WTC11 (cell line): Measurements from ENCODE around the gene TMEM271. TPM values are rescaled to one million over a fixed set of nuclear protein-coding genes. Genes with fewer than 3 reads are reported as not detected.
A peak's percentile ranks its signal among the peaks of the same experiment; 100 is the strongest.

Source experiments
- ATAC-seq: fragments of 200-7000 bp; cut with Tn5 transposase; 2 replicates; pipeline ENCODE4 v1.10.0; 2021; ENCODE audit warnings: mild to moderate bottlenecking, moderate library complexity
- CTCF ChIA-PET: fragments of 300-600 bp; sonication (Branson Sonifier 250); formaldehyde crosslinking; loops from one replicate; lab custom pipeline; 2021; ENCODE audit warnings: antibody characterized with exemption; lab: Charles Lee
- POLR2A ChIA-PET: fragments of 350-600 bp; sonication (Branson Sonifier 250); formaldehyde crosslinking; loops from one replicate; lab custom pipeline; 2021; ENCODE audit warnings: antibody characterized with exemption; lab: Charles Lee
- DNase-seq: peaks from one replicate; pipeline ENCODE4 v3.0.0; 2021; ENCODE audit warnings: low spot score
- H3K27ac Mint-ChIP-seq: 2 replicates; pipeline ENCODE4 v1.8.0; 2021; ENCODE audit warnings: mixed read lengths
- H3K27me3 Mint-ChIP-seq: 2 replicates; pipeline ENCODE4 v1.8.0; 2021; ENCODE audit warnings: low read depth, mild to moderate bottlenecking, moderate library complexity, mixed read lengths
- H3K36me3 Mint-ChIP-seq: 2 replicates; pipeline ENCODE4 v1.8.0; 2021; ENCODE audit warnings: mixed read lengths
- H3K4me1 Mint-ChIP-seq: 2 replicates; pipeline ENCODE4 v1.8.0; 2022; ENCODE audit warnings: mixed read lengths
- H3K4me3 Mint-ChIP-seq: 2 replicates; pipeline ENCODE4 v1.8.0; 2021; ENCODE audit warnings: mild to moderate bottlenecking, moderate library complexity, mixed read lengths
- H3K9me3 Mint-ChIP-seq: 2 replicates; pipeline ENCODE4 v1.8.0; 2021; ENCODE audit warnings: mixed read lengths
- CBFB ChIP-seq: sonication (generic); formaldehyde crosslinking; IDR thresholded peaks from 2 replicates; pipeline ENCODE4 v1.8.1; 2022; ENCODE audit warnings: mild to moderate bottlenecking, low read depth, missing genetic modification reagents
- FOXK1 ChIP-seq: sonication (generic); formaldehyde crosslinking; IDR thresholded peaks from 2 replicates; pipeline ENCODE4 v1.8.0; 2022; ENCODE audit warnings: mild to moderate bottlenecking, moderate library complexity, missing genetic modification reagents
- FOXP1 ChIP-seq: sonication (generic); formaldehyde crosslinking; IDR thresholded peaks from 2 replicates; pipeline ENCODE4 v1.8.0; 2022; ENCODE audit warnings: missing genetic modification reagents, mild to moderate bottlenecking, moderate library complexity, borderline replicate concordance
- JUN ChIP-seq: sonication (generic); formaldehyde crosslinking; IDR thresholded peaks from 2 replicates; pipeline ENCODE4 v1.8.0; 2023; ENCODE audit warnings: mild to moderate bottlenecking, missing genetic modification reagents
- MYBL2 ChIP-seq: sonication (generic); formaldehyde crosslinking; IDR thresholded peaks from 2 replicates; pipeline ENCODE4 v1.8.1; 2023; ENCODE audit warnings: mild to moderate bottlenecking, moderate library complexity, missing genetic modification reagents
- NFE2L1 ChIP-seq: sonication (generic); formaldehyde crosslinking; IDR thresholded peaks from 2 replicates; pipeline ENCODE4 v1.8.1; 2023; ENCODE audit warnings: missing genetic modification reagents
- NFYB ChIP-seq: sonication (generic); formaldehyde crosslinking; conservative IDR thresholded peaks from 2 replicates; pipeline ENCODE4 v1.8.0; 2022; ENCODE audit warnings: low read depth, missing genetic modification reagents
- SMAD4 ChIP-seq: sonication (generic); formaldehyde crosslinking; IDR thresholded peaks from 2 replicates; pipeline ENCODE4 v1.8.0; 2022; ENCODE audit warnings: mild to moderate bottlenecking, missing genetic modification reagents
- TEAD4 ChIP-seq: sonication (generic); formaldehyde crosslinking; IDR thresholded peaks from 2 replicates; pipeline ENCODE4 v1.8.0; 2022; ENCODE audit warnings: mild to moderate bottlenecking, missing genetic modification reagents
- TP53 ChIP-seq: sonication (generic); formaldehyde crosslinking; IDR thresholded peaks from 2 replicates; pipeline ENCODE4 v1.8.1; 2023; ENCODE audit warnings: mild to moderate bottlenecking, missing genetic modification reagents
- ZNF138 ChIP-seq: sonication (generic); formaldehyde crosslinking; conservative IDR thresholded peaks from 2 replicates; pipeline ENCODE4 v1.8.1; 2022; ENCODE audit warnings: mild to moderate bottlenecking, moderate library complexity, missing genetic modification reagents
- ZNF263 ChIP-seq: sonication (generic); formaldehyde crosslinking; IDR thresholded peaks from 2 replicates; pipeline ENCODE4 v1.8.1; 2022; ENCODE audit warnings: low read depth, mild to moderate bottlenecking, moderate library complexity, missing genetic modification reagents
- total RNA-seq: library from RNA; stranded (reverse); gene quantifications from 3 replicates; pipeline ENCODE4 v1.2.3, GENCODE V29; 2021
- TF ChIP-seq, protein P1 (sequence below): sonication (generic); formaldehyde crosslinking; IDR thresholded peaks from 2 replicates; pipeline ENCODE4 v1.8.1; 2023; ENCODE audit warnings: mild to moderate bottlenecking, missing genetic modification reagents, borderline replicate concordance
- TF ChIP-seq, protein P2 (sequence below): sonication (generic); formaldehyde crosslinking; IDR thresholded peaks from 2 replicates; pipeline ENCODE4 v1.8.0; 2023; ENCODE audit warnings: missing genetic modification reagents
- TF ChIP-seq, protein P3 (sequence below): sonication (generic); formaldehyde crosslinking; IDR thresholded peaks from 2 replicates; pipeline ENCODE4 v1.8.0; 2022; ENCODE audit warnings: missing genetic modification reagents
- TF ChIP-seq, protein P4 (sequence below): sonication (generic); formaldehyde crosslinking; IDR thresholded peaks from 2 replicates; pipeline ENCODE4 v1.8.0; 2022; ENCODE audit warnings: mild to moderate bottlenecking, missing genetic modification reagents
- TF ChIP-seq, protein P5 (sequence below): fragments of 250-450 bp; sonication (Bioruptor Pico); IDR thresholded peaks from 2 replicates; pipeline ENCODE4 v1.9.0; 2021; ENCODE audit warnings: moderate library complexity, mild to moderate bottlenecking, inconsistent platforms, borderline replicate concordance

The TMEM271 gene
- total RNA-seq, 1 experiment from 2014 or later: 0.31 TPM

DNA sequence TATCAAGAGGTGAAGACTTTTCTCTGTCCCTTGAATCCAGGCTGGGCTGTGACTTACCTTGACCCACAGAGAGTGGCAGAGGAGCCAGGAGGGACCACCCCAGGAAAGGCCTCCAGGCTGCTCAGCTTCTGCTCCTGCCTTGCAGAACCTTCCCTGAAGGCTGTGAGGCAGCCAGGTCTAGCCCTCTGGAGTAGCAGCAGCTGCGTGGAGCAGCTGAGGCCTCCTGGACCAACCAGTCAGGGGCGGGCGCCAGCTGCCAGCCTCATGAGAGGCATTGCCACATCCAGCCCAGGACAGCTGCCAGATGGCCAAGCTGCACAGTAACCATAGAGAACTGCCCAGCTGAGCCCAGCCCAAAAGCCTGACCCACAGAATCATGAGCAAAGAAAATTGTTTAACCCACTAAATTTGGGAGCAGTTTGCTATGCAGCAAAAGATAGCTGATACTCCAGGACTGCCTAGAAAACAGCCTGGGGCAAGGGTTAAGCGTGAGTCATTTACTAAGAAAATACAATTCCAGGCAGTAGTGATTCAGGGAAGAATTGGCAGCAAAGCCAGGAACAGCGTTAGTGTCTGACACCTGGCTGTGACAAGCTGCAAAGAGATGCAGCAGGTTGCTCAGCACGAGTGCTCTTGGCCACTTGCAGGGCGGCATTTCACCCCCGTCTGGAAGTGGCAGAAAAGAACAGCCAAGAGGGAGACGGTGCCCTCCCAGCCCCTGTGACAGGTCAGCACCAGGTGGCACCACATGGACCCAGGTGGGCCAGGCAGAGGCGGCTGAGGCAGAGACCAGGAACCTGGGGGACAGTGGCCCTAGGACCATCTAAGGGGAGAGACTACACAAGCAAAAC, 34.5 kb upstream of the TMEM271 start:
- ChIA-PET CTCF (interaction anchor here (1.1 kb wide), 1 partner anchor 64 kb away, joined by 3 read pairs; the partner anchor contains the start of genes ATP5ME and MYL5), POLR2A (interaction anchor here (0.6 kb wide), 1 partner anchor 52 kb away, joined by 3 read pairs; no protein-coding TSS in a partner anchor)
- DNase-seq: no peak
- Mint-ChIP-seq H3K4me3 (no peak overlapping the region), H3K36me3 (no peaks in the 10 kb centered on the region), H3K27me3 (peaks cover 9% of the 10 kb centered on the region), H3K9me3 (peaks cover 4% of the 10 kb centered on the region; the same call in 1 of the 2 replicates), H3K27ac (no peak overlapping the region), H3K4me1 (no peaks in the 10 kb centered on the region)
- ATAC-seq: no peak
- no peak for TF ChIP-seq FOXK1
- no peak for TF ChIP-seq TEAD4 (CRISPR knock-in tag)
- TF ChIP-seq, protein P1, sequence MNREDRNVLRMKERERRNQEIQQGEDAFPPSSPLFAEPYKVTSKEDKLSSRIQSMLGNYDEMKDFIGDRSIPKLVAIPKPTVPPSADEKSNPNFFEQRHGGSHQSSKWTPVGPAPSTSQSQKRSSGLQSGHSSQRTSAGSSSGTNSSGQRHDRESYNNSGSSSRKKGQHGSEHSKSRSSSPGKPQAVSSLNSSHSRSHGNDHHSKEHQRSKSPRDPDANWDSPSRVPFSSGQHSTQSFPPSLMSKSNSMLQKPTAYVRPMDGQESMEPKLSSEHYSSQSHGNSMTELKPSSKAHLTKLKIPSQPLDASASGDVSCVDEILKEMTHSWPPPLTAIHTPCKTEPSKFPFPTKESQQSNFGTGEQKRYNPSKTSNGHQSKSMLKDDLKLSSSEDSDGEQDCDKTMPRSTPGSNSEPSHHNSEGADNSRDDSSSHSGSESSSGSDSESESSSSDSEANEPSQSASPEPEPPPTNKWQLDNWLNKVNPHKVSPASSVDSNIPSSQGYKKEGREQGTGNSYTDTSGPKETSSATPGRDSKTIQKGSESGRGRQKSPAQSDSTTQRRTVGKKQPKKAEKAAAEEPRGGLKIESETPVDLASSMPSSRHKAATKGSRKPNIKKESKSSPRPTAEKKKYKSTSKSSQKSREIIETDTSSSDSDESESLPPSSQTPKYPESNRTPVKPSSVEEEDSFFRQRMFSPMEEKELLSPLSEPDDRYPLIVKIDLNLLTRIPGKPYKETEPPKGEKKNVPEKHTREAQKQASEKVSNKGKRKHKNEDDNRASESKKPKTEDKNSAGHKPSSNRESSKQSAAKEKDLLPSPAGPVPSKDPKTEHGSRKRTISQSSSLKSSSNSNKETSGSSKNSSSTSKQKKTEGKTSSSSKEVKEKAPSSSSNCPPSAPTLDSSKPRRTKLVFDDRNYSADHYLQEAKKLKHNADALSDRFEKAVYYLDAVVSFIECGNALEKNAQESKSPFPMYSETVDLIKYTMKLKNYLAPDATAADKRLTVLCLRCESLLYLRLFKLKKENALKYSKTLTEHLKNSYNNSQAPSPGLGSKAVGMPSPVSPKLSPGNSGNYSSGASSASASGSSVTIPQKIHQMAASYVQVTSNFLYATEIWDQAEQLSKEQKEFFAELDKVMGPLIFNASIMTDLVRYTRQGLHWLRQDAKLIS: no peak
- TF ChIP-seq FOXP1 (CRISPR knock-in tag): no peak
- TF ChIP-seq, protein P2, sequence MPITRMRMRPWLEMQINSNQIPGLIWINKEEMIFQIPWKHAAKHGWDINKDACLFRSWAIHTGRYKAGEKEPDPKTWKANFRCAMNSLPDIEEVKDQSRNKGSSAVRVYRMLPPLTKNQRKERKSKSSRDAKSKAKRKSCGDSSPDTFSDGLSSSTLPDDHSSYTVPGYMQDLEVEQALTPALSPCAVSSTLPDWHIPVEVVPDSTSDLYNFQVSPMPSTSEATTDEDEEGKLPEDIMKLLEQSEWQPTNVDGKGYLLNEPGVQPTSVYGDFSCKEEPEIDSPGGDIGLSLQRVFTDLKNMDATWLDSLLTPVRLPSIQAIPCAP: no peak

DNA sequence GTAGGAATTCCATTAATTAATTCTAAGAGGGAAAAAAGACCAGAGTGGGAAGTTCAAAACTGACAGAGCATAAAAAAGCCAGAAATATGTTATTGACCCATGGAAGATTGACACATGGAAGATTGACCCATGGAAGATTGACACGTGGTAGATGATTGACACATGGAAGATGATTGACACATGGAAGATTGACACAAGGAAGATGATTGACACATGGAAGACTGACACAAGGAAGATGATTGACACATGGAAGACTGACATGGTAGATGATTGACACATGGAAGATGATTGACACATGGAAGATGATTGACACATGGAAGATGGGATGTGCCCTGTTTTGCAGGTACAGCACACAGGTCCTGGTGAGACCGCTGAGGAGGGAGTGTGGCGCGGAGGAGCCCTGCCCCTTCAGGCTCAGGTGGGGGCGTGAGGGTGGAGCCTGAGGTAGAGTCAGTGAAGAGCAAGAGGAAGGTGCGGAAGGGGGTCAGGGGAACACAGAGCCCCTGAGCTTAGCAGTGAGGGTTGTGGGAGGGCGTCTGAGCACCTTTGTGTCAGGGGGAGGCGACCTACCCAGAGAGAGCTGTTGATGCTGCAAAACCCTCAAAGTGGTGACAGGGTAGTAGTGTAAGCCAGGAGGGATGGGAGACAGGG, 33.4 kb upstream of the TMEM271 start:
- H3K4me3 Mint-ChIP-seq: no peak overlapping the region
- no peaks in the 10 kb centered on the region for H3K36me3 Mint-ChIP-seq
- DNase-seq: no peak
- TF ChIP-seq CBFB: no peak
- TF ChIP-seq NFE2L1 (CRISPR knock-in tag): no peak
- TF ChIP-seq, protein P3, sequence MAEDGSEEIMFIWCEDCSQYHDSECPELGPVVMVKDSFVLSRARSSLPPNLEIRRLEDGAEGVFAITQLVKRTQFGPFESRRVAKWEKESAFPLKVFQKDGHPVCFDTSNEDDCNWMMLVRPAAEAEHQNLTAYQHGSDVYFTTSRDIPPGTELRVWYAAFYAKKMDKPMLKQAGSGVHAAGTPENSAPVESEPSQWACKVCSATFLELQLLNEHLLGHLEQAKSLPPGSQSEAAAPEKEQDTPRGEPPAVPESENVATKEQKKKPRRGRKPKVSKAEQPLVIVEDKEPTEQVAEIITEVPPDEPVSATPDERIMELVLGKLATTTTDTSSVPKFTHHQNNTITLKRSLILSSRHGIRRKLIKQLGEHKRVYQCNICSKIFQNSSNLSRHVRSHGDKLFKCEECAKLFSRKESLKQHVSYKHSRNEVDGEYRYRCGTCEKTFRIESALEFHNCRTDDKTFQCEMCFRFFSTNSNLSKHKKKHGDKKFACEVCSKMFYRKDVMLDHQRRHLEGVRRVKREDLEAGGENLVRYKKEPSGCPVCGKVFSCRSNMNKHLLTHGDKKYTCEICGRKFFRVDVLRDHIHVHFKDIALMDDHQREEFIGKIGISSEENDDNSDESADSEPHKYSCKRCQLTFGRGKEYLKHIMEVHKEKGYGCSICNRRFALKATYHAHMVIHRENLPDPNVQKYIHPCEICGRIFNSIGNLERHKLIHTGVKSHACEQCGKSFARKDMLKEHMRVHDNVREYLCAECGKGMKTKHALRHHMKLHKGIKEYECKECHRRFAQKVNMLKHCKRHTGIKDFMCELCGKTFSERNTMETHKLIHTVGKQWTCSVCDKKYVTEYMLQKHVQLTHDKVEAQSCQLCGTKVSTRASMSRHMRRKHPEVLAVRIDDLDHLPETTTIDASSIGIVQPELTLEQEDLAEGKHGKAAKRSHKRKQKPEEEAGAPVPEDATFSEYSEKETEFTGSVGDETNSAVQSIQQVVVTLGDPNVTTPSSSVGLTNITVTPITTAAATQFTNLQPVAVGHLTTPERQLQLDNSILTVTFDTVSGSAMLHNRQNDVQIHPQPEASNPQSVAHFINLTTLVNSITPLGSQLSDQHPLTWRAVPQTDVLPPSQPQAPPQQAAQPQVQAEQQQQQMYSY (CRISPR knock-in tag): no peak
- no peak for TF ChIP-seq TP53
- TF ChIP-seq, protein P4, sequence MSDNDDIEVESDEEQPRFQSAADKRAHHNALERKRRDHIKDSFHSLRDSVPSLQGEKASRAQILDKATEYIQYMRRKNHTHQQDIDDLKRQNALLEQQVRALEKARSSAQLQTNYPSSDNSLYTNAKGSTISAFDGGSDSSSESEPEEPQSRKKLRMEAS (CRISPR knock-in tag): no peak
- TF ChIP-seq FOXP1 (CRISPR knock-in tag): no peak
- no peak for TF ChIP-seq NFYB (CRISPR knock-in tag)
- TF ChIP-seq JUN (CRISPR knock-in tag): no peak
- TF ChIP-seq ZNF138 (CRISPR knock-in tag): no peak
- no peak for TF ChIP-seq MYBL2 (CRISPR knock-in tag)
- TF ChIP-seq ZNF263 (CRISPR knock-in tag): no peak
- no peak for TF ChIP-seq SMAD4 (CRISPR knock-in tag)
- TF ChIP-seq, protein P5, sequence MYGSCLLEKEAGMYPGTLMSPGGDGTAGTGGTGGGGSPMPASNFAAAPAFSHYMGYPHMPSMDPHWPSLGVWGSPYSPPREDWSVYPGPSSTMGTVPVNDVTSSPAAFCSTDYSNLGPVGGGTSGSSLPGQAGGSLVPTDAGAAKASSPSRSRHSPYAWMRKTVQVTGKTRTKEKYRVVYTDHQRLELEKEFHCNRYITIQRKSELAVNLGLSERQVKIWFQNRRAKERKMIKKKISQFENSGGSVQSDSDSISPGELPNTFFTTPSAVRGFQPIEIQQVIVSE (CRISPR knock-in tag): no peak
- ChIA-PET POLR2A (no interaction called here), CTCF (interaction anchor here (1.1 kb wide), 1 partner anchor 65 kb away, joined by 3 read pairs; the partner anchor contains the start of genes ATP5ME and MYL5)
- peaks cover 4% of the 10 kb centered on the region; the same call in 1 of the 2 replicates for H3K9me3 Mint-ChIP-seq
- H3K27ac Mint-ChIP-seq: no peak overlapping the region
- H3K27me3 Mint-ChIP-seq: peaks cover 6% of the 10 kb centered on the region
- ATAC-seq: peak; percentile 69
- no peaks in the 10 kb centered on the region for H3K4me1 Mint-ChIP-seq
